ENCODE measurements around the gene TCTN1. TPM values are rescaled to one million over a fixed set of nuclear protein-coding genes. Genes with fewer than 3 reads are reported as not detected.
A peak's percentile ranks its signal among the peaks of the same experiment; 100 is the strongest.

Gene TCTN1
- total and polyA plus RNA-seq, 2 of the 13 experiments (the other 11 are each of a cell fraction or from before 2014, with no cell fraction given) = 13.6 to 16.0 TPM

DNA sequence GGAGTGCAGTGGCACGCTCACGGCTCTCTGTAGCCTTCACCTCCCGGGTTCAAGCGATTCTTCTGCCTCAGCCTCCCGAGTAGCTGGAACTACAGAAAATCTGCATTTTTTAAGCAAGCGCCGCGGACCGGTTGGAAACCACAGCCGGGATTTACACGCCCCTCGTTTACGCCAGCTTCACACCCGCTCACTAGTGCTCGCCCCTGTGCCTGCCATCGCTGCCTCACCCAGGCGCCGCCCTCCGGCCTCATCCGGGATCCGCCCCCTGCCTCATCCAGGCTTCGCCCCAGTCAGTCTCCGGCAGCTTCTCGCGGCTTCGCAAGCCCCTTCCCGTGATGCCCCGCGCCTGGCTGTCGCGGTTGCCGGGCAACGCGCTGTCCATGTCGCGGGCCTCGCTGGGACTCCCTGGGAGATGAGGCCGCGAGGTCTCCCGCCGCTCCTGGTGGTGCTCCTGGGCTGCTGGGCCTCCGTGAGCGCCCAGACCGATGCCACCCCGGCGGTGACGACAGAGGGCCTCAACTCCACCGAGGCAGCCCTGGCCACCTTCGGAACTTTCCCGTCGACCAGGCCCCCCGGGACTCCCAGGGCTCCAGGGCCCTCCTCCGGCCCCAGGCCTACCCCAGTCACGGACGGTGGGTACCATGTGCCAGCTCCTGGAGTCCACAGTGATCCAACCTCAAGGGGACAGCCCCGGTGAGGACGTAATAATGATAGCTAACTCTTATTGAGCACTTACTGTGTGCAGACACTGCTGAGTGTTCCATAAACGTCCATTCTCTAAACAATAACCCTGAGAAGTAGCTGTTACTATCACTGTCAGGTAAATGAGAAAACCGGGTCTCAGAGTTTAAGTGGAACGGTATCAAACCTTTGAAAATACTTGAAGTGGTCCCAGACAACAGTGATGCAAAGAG is at the start of gene TCTN1 (continued):
- TF ChIP-seq GMEB1 (CRISPR knock-in tag; IDR thresholded peaks at IDR 0.05; ENCODE audit: borderline replicate concordance) (peak; percentile 52; the same call in 1 of the 2 replicates), ZNF609 (CRISPR knock-in tag; IDR thresholded peaks at IDR 0.05; ENCODE audit: borderline replicate concordance) (peak; percentile 53; the same call in 1 of the 2 replicates), EEA1 (CRISPR knock-in tag; IDR thresholded peaks at IDR 0.05; ENCODE audit: borderline replicate concordance) (0 out of 2 replicates have a peak, but pooled peaks have one; percentile 45), SYNCRIP (IDR thresholded peaks at IDR 0.05; ENCODE audit: insufficient read depth, low read depth, low read length) (no peak), WIZ (CRISPR knock-in tag; IDR thresholded peaks at IDR 0.05) (0 out of 2 replicates have a peak, but pooled peaks have one; percentile 36), SP2 (CRISPR knock-in tag; IDR thresholded peaks at IDR 0.05) (no peak), ZNF430 (CRISPR knock-in tag; IDR thresholded peaks at IDR 0.05) (peak; percentile 48; the same call in 1 of the 2 replicates), ZNF569 (CRISPR knock-in tag; IDR thresholded peaks at IDR 0.05; ENCODE audit: borderline replicate concordance) (no peak), HDAC1 (CRISPR knock-in tag; IDR thresholded peaks at IDR 0.05) (peak; percentile 87), SATB2 (CRISPR knock-in tag; IDR thresholded peaks at IDR 0.05) (no peak), HDAC2 (CRISPR knock-in tag; IDR thresholded peaks at IDR 0.05) (peak; percentile 62; the same call in 1 of the 2 replicates), TBP (CRISPR knock-in tag; IDR thresholded peaks at IDR 0.05) (no peak), ELF4 (CRISPR knock-in tag; IDR thresholded peaks at IDR 0.05; ENCODE audit: borderline replicate concordance) (no peak), HNF4G (IDR thresholded peaks at IDR 0.05; ENCODE audit: borderline replicate concordance, low read depth, low read length) (no peak), HNF4G (CRISPR knock-in tag; IDR thresholded peaks at IDR 0.05; ENCODE audit: borderline replicate concordance, low read depth) (no peak), ZFAT (CRISPR knock-in tag; conservative IDR thresholded peaks at IDR 0.05) (no peak), ZNF616 (CRISPR knock-in tag; IDR thresholded peaks at IDR 0.05; ENCODE audit: low read depth) (no peak)
- TF ChIP-seq, protein P1, sequence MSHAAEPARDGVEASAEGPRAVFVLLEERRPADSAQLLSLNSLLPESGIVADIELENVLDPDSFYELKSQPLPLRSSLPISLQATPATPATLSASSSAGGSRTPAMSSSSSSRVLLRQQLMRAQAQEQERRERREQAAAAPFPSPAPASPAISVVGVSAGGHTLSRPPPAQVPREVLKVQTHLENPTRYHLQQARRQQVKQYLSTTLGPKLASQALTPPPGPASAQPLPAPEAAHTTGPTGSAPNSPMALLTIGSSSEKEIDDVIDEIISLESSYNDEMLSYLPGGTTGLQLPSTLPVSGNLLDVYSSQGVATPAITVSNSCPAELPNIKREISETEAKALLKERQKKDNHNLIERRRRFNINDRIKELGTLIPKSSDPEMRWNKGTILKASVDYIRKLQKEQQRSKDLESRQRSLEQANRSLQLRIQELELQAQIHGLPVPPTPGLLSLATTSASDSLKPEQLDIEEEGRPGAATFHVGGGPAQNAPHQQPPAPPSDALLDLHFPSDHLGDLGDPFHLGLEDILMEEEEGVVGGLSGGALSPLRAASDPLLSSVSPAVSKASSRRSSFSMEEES (CRISPR knock-in tag; IDR thresholded peaks at IDR 0.05) = no peak
- TF ChIP-seq, protein P2, sequence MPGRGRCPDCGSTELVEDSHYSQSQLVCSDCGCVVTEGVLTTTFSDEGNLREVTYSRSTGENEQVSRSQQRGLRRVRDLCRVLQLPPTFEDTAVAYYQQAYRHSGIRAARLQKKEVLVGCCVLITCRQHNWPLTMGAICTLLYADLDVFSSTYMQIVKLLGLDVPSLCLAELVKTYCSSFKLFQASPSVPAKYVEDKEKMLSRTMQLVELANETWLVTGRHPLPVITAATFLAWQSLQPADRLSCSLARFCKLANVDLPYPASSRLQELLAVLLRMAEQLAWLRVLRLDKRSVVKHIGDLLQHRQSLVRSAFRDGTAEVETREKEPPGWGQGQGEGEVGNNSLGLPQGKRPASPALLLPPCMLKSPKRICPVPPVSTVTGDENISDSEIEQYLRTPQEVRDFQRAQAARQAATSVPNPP (CRISPR knock-in tag; IDR thresholded peaks at IDR 0.05) = no peak
